ENCODE measurements around the gene DNAJC15.
"Not testable (repeated sequence)": the region's sequence is repeated elsewhere in the genome, so short reads cannot be mapped to it uniquely, and the experiment has no call there.

DNAJC15 gene

DNA sequence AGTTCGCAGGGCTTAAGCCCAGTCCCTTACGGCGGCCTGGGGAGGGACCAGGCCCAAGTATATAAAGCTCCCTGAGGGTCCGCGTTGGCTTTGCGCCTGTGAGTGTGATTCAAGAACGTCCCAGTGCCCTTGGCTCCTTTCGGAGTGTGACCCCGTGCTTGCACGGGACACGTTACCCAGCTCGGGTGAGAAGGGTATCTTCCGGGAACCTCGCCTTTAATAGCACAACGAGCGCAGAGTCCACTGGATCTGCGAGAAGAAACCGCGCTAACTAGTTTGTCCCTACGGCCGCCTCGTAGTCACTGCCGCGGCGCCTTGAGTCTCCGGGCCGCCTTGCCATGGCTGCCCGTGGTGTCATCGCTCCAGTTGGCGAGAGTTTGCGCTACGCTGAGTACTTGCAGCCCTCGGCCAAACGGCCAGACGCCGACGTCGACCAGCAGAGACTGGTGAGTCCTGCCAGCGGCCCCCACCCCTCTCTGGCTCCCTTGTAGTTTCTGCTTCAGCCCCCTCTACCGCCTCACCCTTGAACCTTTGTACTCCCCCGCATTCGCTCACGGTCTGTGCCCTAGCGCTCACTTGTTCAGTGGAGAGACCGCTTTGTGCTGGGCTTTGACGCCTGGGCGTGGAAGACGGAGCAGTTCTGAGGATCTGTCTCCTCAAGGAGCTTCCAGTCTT is at the start of gene DNAJC15:
Gene DNAJC15, plus strand, starts transcription at position 298 of the 675 bp plus-strand sequence. Its CDS starts 41 bp downstream, at position 339.
- no peak for DNase-seq (ENCODE audit: low read depth)

GRCh38 chr13:42976066-42976465 is 47.3 kb upstream of the DNAJC15 start:
- DNase-seq (ENCODE audit: low read depth): no peak

DNA sequence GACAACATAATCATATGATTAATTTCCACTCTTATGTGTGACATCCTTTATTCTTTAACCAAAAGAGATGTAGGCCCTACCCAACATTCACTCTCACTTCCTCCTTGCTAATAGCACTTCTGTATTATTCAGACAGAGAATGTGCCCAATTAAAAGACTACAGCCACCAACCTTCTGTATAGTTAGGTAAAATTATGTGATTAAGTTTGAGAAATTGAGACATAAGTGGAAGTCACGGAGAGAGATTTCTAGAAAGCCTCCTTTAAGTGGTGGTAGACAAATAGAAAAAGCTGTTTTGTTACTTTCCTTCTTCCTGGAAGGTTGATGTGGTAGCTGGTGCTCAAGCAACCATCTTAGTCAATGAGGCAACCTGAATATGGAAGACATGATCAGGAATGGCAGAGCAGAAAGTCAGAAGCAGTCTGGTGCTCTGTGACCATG is 46.1 kb upstream of the DNAJC15 start:
- no peak for DNase-seq (ENCODE audit: low read depth)

- no peak for DNase-seq (ENCODE audit: low read depth)
These were observed 42.1 kb upstream of the DNAJC15 start for GRCh38 chr13:42981317-42981716.

DNA sequence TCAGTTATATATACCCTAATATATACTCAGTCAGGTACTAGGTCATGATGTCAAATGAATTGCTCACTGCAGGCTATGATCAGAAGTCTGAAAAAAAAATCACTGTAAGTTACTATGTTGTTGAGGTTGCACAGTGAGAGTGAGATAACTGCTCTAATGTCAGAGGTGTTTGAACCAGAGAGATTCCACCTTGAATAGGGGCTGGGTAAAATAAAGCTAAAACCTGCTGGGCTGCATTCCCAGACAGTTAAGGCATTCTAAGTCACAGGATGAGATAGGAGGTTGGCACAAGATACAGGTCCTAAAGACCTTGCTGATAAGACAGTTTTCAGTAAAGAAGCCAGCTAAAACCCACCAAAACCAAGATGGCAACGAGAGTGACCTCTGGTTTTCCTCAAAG is 41.5 kb upstream of the DNAJC15 start:
- no peak for DNase-seq (ENCODE audit: low read depth)

- no peak for DNase-seq (ENCODE audit: low read depth)
These were observed 39.4 kb upstream of the DNAJC15 start for GRCh38 chr13:42984026-42984425.

DNA sequence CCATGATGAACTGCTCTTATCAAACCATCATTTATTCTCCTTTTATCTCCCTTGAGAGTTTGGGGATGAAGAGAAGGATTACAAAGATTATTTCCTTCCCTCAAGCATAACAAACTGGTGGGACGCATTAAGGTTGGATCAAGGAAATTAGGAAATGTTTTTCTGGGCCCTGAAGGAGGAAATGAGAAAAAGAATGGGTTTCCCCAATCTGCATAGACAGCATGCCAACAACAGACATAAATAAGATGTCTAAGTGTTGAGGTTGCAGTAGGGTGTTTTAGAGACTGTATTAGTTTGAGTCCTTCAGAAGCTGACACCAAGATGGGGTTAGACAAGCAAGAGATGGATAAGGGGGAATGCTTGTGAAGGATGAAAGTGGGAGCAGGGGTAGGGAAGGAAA is 38.7 kb upstream of the DNAJC15 start:
- no peak for DNase-seq (ENCODE audit: low read depth)

DNA sequence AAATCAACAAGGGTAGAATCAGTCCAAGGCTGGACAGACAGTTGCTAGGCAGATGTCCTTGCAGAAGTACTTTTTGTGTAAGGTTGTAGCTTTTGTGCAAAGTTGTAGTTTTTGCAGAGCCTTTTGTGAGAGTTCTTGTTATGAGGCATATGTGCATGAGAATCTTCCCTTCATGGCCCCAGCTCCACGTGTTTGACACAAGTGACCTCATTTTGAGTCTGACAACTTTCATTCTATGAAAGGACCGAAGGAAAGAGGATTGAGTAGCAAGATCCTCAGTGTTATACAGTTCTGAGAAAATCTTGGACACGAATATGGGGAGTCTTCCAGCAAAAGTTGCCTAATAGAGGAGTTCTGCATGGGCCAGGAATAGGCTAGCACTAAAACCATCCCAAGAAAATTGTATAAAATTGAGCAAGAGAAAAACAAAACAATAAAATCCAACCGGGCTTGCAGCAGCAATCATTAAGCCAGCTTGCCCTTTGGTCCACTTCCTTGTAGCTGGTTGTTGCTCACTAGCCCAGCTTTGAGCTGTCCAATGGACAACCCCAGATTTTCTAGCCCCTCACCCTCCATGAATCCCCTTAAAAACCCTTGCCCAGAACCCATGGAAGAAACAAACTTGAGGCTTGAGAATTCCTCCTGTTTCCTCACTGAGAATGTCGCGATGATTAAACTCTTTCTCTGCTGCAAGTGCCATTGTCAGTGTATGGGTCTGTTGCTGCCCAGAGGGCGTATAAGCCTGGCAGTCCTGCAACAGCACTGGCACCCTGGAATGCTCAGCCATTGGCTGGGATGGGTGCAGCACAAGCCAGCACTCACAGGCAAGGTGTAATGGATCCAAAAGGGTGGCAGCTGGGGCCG is 37.8 kb upstream of the DNAJC15 start:
- DNase-seq (ENCODE audit: low read depth): no peak

DNA sequence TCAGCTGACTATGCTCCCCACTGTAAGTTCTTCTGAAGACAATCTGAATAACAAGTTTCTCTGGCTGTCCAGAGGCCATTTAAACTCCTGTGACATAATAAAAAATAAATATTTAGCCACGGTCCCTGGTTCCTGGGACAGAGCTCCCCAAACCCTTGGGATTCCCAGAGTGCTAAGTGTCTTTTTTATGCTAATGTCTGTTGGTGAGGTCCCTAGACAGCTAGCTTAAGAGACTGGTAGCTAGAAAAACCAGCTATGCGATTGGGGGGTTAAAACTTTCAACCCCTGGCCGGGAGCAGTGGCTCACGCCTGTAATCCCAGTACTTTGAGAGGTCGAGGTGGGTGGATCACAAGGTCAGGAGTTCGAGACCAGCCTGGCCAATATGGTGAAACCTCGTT is 37.2 kb upstream of the DNAJC15 start:
- DNase-seq (ENCODE audit: low read depth): no peak

GRCh38 chr13:42990291-42991232 is 32.8 kb upstream of the DNAJC15 start:
- DNase-seq (ENCODE audit: low read depth): no peak

GRCh38 chr13:42991233-42991897 is 32.0 kb upstream of the DNAJC15 start:
- not testable (repeated sequence) for DNase-seq (ENCODE audit: low read depth)

GRCh38 chr13:42991898-42992763 is 31.3 kb upstream of the DNAJC15 start, which contains the start of gene EPSTI1:
EPSTI1 (minus strand) TSS chr13:42992241; CDS start chr13:42992165, 76 bp downstream.
- no peak for DNase-seq (ENCODE audit: low read depth)

- no peak for DNase-seq (ENCODE audit: low read depth)
These were observed 30.6 kb upstream of the DNAJC15 start for GRCh38 chr13:42992764-42993122.

DNA sequence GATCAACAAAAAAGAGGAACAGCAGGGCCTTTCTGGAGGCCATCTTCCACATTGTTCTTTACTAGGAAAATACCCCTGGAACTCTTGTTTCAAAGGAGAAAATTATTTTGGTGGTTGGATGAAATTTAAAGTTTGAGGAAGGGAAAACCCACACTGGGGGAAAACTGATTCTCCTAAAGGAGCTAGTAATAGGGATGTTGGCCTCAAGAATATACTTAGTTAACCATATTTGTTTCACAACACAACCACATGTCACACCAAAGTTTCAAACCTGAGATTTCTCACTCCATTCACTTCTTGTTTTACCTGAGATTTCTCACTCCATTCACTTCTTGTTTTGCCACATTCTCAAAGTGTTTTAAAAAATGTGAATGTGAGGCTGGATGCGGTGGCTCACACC is 28.5 kb upstream of the DNAJC15 start:
- no peak for DNase-seq (ENCODE audit: low read depth)

GRCh38 chr13:42996584-42996983 is 26.8 kb upstream of the DNAJC15 start:
- DNase-seq (ENCODE audit: low read depth): peak; percentile 76

DNA sequence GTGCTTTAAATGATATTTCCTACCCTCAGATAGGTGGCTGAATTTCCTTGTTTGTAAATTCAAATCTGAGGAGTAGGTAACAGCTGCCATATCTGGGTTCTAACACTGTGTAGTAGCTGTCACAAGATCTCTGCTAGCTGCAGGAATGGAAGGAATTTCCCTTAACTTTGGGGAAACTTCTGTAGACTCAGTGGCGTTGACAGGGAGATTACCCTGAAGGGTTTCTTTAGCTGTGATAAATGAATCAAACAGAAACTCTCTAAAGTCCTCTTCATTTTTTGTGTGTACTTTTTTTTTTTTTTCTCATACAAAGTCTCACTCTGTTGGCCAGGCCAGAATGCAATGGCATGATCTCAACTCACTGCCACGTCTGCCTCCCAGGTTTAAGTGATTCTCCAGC is 26.0 kb upstream of the DNAJC15 start:
- DNase-seq (ENCODE audit: low read depth): no peak

GRCh38 chr13:42999491-42999890 is 23.9 kb upstream of the DNAJC15 start:
- no peak for DNase-seq (ENCODE audit: low read depth)

- no peak for DNase-seq (ENCODE audit: low read depth)
These were observed 22.7 kb upstream of the DNAJC15 start for GRCh38 chr13:43000676-43001075.

- no peak for DNase-seq (ENCODE audit: low read depth)
These were observed 21.4 kb upstream of the DNAJC15 start for GRCh38 chr13:43002021-43002420.

DNA sequence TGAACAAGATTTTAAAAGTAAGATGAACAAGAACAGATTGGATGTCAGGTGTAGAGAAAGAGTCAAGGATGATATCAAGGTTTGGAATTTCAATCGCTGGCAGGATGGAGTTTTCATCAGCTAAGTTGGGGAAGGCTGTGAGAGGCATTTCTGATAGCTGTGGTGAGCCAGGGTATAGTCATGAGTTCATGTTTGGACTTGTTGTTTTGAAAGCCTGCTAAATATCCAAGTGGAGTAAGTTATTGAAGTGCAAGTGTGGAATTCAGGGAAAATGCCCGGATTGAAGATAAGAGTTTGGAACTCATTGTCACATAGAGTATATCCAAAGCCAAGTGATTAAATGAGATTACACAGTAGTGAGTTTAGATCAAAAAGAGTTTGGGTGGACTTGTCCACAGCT is 20.4 kb upstream of the DNAJC15 start:
- no peak for DNase-seq (ENCODE audit: low read depth)

GRCh38 chr13:43003729-43004128 is 19.7 kb upstream of the DNAJC15 start:
- no peak for DNase-seq (ENCODE audit: low read depth)
